HUDEP-2 (cell line): ENCODE data around the gene SPAG16.

ENCODE experiments used
- DNase-seq, 76 experiments: peaks; one replicate each; lab custom pipeline; 2025; ENCODE audit not compliant: unreplicated experiment in 76 of 76; lab: John Stamatoyannopoulos, UW

Gene SPAG16

GRCh38 chr2:214450118-214450894 is 1166.0 kb downstream of the SPAG16 start:
- no peak for DNase-seq

- no peak for DNase-seq
These were observed 1167.4 kb downstream of the SPAG16 start for GRCh38 chr2:214451516-214452275.
